Liver (tissue), 3 donors: Measurements from ENCODE around the gene ANKRD33B.

Experiments
- EGR1 ChIP-seq, 2 donors: IDR thresholded peaks; 2 replicates each; pipeline ENCODE4 v1.6.1; 2016 to 2018; ENCODE audit warnings: antibody characterized with exemption in 2 of 2, low read depth in 2 of 2
- FOXA2 ChIP-seq: IDR thresholded peaks from 2 replicates; pipeline ENCODE4 v1.6.1; 2016; ENCODE audit warnings: antibody characterized with exemption
- GABPA ChIP-seq, 2 donors: IDR thresholded peaks in 1 of 2; conservative IDR thresholded peaks in 1 of 2; 2 replicates each; pipeline ENCODE4 v1.6.1; 2016; ENCODE audit warnings: antibody characterized with exemption in 2 of 2, mild to moderate bottlenecking in 1 of 2, moderate library complexity in 1 of 2
- JUND ChIP-seq, 2 donors: IDR thresholded peaks; 2 replicates each; pipeline ENCODE4 v1.6.1; 2016; ENCODE audit warnings: antibody characterized with exemption in 2 of 2
- RAD21 ChIP-seq, 2 donors: IDR thresholded peaks; 2 replicates each; pipeline ENCODE4 v1.6.1; 2016; ENCODE audit warnings: antibody characterized with exemption in 2 of 2, mild to moderate bottlenecking in 2 of 2
- TAF1 ChIP-seq: conservative IDR thresholded peaks from 2 replicates; pipeline ENCODE4 v1.6.1; 2016; ENCODE audit warnings: antibody characterized with exemption, mild to moderate bottlenecking
- YY1 ChIP-seq: IDR thresholded peaks from 2 replicates; pipeline ENCODE4 v1.6.1; 2016; ENCODE audit warnings: antibody characterized with exemption, mild to moderate bottlenecking
- TF ChIP-seq, protein P1 (sequence below): fragments of 150-350 bp; IDR thresholded peaks from 2 replicates; pipeline ENCODE4 v1.5.1; 2017; ENCODE audit warnings: improper control_type of control experiment, low read depth, low read length; ENCODE audit not compliant: missing input control
- TF ChIP-seq, protein P2 (sequence below): IDR thresholded peaks from 2 replicates; pipeline ENCODE4 v1.6.1; 2016; ENCODE audit warnings: antibody characterized with exemption, mild to moderate bottlenecking
- TF ChIP-seq, protein P3 (sequence below): IDR thresholded peaks from 2 replicates; pipeline ENCODE4 v1.6.1; 2016; ENCODE audit warnings: antibody characterized with exemption
- TF ChIP-seq, protein P4 (sequence below): IDR thresholded peaks from 2 replicates; pipeline ENCODE4 v1.6.1; 2016; ENCODE audit warnings: antibody characterized with exemption
- TF ChIP-seq, protein P5 (sequence below): IDR thresholded peaks from 2 replicates; pipeline ENCODE4 v1.6.1; 2016; ENCODE audit warnings: antibody characterized with exemption
- donor health status: healthy.
- donor health status: healthy.

DNA sequence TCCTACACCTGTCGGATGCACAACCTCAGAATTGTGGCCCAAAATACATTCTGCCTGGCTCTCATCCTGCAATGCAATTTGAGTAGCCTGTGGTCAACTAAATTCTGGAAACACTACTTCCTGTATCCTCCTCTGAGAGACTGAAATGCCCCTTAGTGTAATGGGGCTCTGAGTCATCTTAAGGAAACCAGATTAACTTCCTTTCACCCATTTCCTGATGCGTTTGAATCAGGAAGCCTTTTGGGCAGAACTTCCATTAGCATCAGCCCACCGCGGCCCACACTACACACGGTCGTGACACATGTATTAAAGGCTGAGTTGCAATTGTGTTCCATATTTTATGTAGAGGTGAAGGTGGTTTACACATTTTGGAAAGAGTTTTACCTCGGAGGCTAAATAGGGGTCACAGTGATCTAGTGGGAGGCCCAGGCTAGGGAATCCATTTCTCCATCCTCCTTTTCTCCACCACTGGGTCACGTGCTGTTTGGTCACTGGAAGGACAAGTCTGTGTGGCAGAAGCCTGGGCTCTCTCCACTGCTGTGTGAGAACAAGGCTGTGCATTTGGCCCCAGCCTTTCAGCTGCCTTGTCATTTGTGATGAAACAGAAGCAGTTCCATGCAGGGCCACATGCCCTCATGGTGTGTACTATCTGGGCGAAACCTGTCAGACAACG lies 141.2 kb downstream of the ANKRD33B start:
- TF ChIP-seq, protein P1, sequence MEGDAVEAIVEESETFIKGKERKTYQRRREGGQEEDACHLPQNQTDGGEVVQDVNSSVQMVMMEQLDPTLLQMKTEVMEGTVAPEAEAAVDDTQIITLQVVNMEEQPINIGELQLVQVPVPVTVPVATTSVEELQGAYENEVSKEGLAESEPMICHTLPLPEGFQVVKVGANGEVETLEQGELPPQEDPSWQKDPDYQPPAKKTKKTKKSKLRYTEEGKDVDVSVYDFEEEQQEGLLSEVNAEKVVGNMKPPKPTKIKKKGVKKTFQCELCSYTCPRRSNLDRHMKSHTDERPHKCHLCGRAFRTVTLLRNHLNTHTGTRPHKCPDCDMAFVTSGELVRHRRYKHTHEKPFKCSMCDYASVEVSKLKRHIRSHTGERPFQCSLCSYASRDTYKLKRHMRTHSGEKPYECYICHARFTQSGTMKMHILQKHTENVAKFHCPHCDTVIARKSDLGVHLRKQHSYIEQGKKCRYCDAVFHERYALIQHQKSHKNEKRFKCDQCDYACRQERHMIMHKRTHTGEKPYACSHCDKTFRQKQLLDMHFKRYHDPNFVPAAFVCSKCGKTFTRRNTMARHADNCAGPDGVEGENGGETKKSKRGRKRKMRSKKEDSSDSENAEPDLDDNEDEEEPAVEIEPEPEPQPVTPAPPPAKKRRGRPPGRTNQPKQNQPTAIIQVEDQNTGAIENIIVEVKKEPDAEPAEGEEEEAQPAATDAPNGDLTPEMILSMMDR: no peak
- TF ChIP-seq FOXA2 (no peak), GABPA (IDR thresholded peaks at IDR 0.05 in 1 of 2, conservative IDR thresholded peaks at IDR 0.05 in 1 of 2) (no peak), EGR1 (IDR thresholded peaks at IDR 0.05; ENCODE audit: low read depth in 2 of 2) (peak in 1 of 2 donors; percentile 17), YY1 (no peak), TAF1 (no peak), RAD21 (IDR thresholded peaks at IDR 0.05) (no peak), JUND (IDR thresholded peaks at IDR 0.05) (peak; percentile 65 to 70)
- TF ChIP-seq, protein P2, sequence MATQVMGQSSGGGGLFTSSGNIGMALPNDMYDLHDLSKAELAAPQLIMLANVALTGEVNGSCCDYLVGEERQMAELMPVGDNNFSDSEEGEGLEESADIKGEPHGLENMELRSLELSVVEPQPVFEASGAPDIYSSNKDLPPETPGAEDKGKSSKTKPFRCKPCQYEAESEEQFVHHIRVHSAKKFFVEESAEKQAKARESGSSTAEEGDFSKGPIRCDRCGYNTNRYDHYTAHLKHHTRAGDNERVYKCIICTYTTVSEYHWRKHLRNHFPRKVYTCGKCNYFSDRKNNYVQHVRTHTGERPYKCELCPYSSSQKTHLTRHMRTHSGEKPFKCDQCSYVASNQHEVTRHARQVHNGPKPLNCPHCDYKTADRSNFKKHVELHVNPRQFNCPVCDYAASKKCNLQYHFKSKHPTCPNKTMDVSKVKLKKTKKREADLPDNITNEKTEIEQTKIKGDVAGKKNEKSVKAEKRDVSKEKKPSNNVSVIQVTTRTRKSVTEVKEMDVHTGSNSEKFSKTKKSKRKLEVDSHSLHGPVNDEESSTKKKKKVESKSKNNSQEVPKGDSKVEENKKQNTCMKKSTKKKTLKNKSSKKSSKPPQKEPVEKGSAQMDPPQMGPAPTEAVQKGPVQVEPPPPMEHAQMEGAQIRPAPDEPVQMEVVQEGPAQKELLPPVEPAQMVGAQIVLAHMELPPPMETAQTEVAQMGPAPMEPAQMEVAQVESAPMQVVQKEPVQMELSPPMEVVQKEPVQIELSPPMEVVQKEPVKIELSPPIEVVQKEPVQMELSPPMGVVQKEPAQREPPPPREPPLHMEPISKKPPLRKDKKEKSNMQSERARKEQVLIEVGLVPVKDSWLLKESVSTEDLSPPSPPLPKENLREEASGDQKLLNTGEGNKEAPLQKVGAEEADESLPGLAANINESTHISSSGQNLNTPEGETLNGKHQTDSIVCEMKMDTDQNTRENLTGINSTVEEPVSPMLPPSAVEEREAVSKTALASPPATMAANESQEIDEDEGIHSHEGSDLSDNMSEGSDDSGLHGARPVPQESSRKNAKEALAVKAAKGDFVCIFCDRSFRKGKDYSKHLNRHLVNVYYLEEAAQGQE: no peak
- TF ChIP-seq, protein P3, sequence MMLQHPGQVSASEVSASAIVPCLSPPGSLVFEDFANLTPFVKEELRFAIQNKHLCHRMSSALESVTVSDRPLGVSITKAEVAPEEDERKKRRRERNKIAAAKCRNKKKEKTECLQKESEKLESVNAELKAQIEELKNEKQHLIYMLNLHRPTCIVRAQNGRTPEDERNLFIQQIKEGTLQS: no peak
- TF ChIP-seq, protein P4, sequence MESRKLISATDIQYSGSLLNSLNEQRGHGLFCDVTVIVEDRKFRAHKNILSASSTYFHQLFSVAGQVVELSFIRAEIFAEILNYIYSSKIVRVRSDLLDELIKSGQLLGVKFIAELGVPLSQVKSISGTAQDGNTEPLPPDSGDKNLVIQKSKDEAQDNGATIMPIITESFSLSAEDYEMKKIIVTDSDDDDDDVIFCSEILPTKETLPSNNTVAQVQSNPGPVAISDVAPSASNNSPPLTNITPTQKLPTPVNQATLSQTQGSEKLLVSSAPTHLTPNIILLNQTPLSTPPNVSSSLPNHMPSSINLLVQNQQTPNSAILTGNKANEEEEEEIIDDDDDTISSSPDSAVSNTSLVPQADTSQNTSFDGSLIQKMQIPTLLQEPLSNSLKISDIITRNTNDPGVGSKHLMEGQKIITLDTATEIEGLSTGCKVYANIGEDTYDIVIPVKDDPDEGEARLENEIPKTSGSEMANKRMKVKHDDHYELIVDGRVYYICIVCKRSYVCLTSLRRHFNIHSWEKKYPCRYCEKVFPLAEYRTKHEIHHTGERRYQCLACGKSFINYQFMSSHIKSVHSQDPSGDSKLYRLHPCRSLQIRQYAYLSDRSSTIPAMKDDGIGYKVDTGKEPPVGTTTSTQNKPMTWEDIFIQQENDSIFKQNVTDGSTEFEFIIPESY: no peak
- TF ChIP-seq, protein P5, sequence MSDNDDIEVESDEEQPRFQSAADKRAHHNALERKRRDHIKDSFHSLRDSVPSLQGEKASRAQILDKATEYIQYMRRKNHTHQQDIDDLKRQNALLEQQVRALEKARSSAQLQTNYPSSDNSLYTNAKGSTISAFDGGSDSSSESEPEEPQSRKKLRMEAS: peak; percentile 48
